Measurements from ENCODE around the gene SMARCA4.

DNA sequence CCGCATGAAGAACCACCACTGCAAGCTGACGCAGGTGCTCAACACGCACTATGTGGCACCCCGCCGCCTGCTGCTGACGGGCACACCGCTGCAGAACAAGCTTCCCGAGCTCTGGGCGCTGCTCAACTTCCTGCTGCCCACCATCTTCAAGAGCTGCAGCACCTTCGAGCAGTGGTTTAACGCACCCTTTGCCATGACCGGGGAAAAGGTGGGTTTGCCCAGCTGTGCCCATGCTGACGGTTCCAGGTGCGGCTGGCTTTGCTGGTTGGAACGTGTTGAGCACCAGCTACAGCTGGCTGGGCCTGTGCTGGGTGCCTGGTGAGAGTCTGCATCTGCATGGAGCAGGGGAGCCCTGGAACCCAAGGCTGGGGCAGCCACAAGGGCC lies 60.9 kb downstream of the SMARCA4 start:
- TF ChIP-seq, protein P1, sequence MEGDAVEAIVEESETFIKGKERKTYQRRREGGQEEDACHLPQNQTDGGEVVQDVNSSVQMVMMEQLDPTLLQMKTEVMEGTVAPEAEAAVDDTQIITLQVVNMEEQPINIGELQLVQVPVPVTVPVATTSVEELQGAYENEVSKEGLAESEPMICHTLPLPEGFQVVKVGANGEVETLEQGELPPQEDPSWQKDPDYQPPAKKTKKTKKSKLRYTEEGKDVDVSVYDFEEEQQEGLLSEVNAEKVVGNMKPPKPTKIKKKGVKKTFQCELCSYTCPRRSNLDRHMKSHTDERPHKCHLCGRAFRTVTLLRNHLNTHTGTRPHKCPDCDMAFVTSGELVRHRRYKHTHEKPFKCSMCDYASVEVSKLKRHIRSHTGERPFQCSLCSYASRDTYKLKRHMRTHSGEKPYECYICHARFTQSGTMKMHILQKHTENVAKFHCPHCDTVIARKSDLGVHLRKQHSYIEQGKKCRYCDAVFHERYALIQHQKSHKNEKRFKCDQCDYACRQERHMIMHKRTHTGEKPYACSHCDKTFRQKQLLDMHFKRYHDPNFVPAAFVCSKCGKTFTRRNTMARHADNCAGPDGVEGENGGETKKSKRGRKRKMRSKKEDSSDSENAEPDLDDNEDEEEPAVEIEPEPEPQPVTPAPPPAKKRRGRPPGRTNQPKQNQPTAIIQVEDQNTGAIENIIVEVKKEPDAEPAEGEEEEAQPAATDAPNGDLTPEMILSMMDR (IDR thresholded peaks at IDR 0.05), result no peak
- TF ChIP-seq POLR2A (IDR thresholded peaks at IDR 0.05) (no peak), POLR2AphosphoS5 (IDR thresholded peaks at IDR 0.05) (no peak)
